ENCODE measurements around the gene PPFIBP1. TPM values are rescaled to one million over a fixed set of nuclear protein-coding genes. Genes with fewer than 3 reads are reported as not detected.

The PPFIBP1 gene
- total and polyA plus RNA-seq, 2 donors (not counting 1 experiment from before 2014, with no cell fraction given) = 3.3 to 15.0 TPM

DNA sequence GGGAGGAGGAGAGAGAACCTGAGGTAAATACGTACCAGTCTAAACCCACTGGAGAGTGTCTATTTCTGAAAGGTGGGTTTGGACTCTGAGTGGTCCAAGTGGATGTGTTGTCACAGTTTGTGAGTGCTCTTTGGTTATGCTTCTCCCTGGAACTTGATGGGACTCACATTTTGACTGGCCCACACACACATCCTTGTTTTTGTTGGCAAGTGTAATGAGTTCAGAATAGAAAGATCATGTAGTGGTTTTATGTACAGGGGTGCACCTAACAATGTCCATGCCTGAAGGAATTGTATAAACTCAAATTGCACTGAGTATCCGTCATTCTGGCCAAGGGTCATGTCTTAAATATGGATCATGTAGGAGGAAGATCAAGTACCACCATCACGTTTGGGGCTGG lies 4.8 kb downstream of the PPFIBP1 start:
- peaks cover 40% of the 10 kb centered on the region for H3K4me1 Mint-ChIP-seq

DNA sequence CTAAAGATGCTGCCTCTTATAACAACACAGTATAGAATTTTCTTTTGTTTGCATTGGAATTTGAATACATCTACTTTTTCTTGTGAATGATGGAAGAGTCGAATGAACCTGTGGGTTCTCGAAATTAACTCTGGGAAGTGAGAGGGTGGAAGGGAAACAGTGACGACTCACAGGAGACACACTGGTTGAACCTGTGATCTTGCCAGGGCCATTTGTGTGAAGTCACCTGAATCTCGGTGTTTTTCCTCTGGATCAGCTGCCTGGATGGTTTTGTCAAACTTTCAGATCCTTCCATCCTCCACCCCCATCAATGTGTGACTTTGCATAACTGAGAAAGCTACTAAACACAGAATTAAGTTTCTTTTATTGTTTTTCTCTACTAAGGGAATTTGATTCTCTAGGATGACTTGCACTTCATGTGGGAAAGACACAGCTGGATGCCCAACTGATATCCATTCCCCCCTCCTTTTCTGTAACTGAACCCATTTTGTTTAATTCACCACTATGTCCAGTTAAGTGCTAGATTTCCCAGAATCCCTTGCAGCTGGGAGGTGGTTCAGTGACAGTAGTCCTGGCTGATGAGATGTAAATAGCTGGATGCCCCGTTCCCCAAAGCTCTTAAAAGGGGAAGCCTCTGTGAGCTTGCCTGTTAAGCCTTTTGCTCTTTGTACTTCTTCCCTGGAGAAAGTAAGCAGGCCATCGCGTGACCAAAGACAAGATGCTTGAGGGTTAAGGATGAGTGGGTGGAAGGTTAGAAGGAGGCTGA lies 6.3 kb downstream of the PPFIBP1 start:
- POLR2A ChIA-PET = no interaction called here
- peak overlapping the region; percentile 43 for H3K27ac Mint-ChIP-seq

More for the DNA sequence above, 4.8 kb downstream of the PPFIBP1 start:
- Mint-ChIP-seq H3K9me3 (ENCODE audit: insufficient read depth) (no peaks in the 10 kb centered on the region), H3K4me3 (no peak overlapping the region), H3K27ac (no peak overlapping the region), H3K27me3 (no peaks in the 10 kb centered on the region)
- ATAC-seq (ENCODE audit: low read depth) (no peak), DNase-seq (no peak)
- Histone ChIP-seq H4K20me1 (ENCODE audit: control insufficient read depth, insufficient read depth, low read length, poor library complexity, severe bottlenecking) (no peaks in the 10 kb centered on the region), H3K36me3 (replicated peaks in 1 of 2; ENCODE audit: control extremely low read depth in 1 of 2, control insufficient read depth in 1 of 2, extremely low read depth in 1 of 2, insufficient read depth in 2 of 2, low read length in 1 of 2) (no peaks in the 10 kb centered on the region), H3K9me3 (ENCODE audit: control extremely low read depth in 1 of 3, control insufficient read depth in 2 of 3, insufficient read depth in 1 of 3, low read length in 2 of 3) (no peaks in the 10 kb centered on the region), H3K27me3 (replicated peaks in 1 of 4; ENCODE audit: control extremely low read depth in 1 of 4, control insufficient read depth in 3 of 4, insufficient read depth in 4 of 4, low read length in 3 of 4) (no peaks in the 10 kb centered on the region), H3K9ac (ENCODE audit: low read length) (no peak overlapping the region), H3K4me2 (replicated peaks; ENCODE audit: low read depth, low read length, poor library complexity, severe bottlenecking) (no peak overlapping the region), H2AFZ (ENCODE audit: insufficient read depth, low read depth, low read length, poor library complexity, severe bottlenecking) (no peak overlapping the region), H3K27ac (ENCODE audit: low read length in 2 of 2) (no peak overlapping the region), H3K4me3 (ENCODE audit: control extremely low read depth in 1 of 5, extremely low read depth in 1 of 5, insufficient read depth in 1 of 5, low read depth in 2 of 5, low read length in 4 of 5) (no peak overlapping the region), H3K4me1 (ENCODE audit: control insufficient read depth in 2 of 2, insufficient read depth in 2 of 2, low read length in 2 of 2) (peaks cover 33 to 37% of the 10 kb centered on the region in 2 donors), H3K79me2 (ENCODE audit: control insufficient read depth, insufficient read depth, low read length) (no peaks in the 10 kb centered on the region)
- ChIA-PET CTCF (no interaction called here), POLR2A (no interaction called here)
- WGBS (ENCODE audit: insufficient coverage) = 100% methylated on average over 2 of the region's 3 CpGs
- intact Hi-C loops (cut with micrococcal nuclease) = loop anchor here (10.0 kb wide), 1 partner anchor 256 kb away; the partner anchor contains the start of genes KLHL42 and MANSC4
- TF ChIP-seq, protein P1, sequence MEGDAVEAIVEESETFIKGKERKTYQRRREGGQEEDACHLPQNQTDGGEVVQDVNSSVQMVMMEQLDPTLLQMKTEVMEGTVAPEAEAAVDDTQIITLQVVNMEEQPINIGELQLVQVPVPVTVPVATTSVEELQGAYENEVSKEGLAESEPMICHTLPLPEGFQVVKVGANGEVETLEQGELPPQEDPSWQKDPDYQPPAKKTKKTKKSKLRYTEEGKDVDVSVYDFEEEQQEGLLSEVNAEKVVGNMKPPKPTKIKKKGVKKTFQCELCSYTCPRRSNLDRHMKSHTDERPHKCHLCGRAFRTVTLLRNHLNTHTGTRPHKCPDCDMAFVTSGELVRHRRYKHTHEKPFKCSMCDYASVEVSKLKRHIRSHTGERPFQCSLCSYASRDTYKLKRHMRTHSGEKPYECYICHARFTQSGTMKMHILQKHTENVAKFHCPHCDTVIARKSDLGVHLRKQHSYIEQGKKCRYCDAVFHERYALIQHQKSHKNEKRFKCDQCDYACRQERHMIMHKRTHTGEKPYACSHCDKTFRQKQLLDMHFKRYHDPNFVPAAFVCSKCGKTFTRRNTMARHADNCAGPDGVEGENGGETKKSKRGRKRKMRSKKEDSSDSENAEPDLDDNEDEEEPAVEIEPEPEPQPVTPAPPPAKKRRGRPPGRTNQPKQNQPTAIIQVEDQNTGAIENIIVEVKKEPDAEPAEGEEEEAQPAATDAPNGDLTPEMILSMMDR (IDR thresholded peaks at IDR 0.05) = no peak
- TF ChIP-seq EZH2 (IDR thresholded peaks at IDR 0.05; ENCODE audit: borderline replicate concordance, insufficient read depth, low read depth, low read length, poor library complexity, severe bottlenecking) = no peak

More for the DNA sequence above, 6.3 kb downstream of the PPFIBP1 start:
- H2AFZ ChIP-seq (ENCODE audit: insufficient read depth, low read depth, low read length, poor library complexity, severe bottlenecking) = peak overlapping the region; percentile 3
- H3K4me3 Mint-ChIP-seq = no peak overlapping the region
- H3K4me1 Mint-ChIP-seq = peaks cover 40% of the 10 kb centered on the region
- H3K4me3 ChIP-seq (ENCODE audit: control extremely low read depth in 1 of 5, extremely low read depth in 1 of 5, insufficient read depth in 1 of 5, low read depth in 2 of 5, low read length in 4 of 5) = no peak overlapping the region
- no peaks in the 10 kb centered on the region for H4K20me1 ChIP-seq (ENCODE audit: control insufficient read depth, insufficient read depth, low read length, poor library complexity, severe bottlenecking)
- 50% methylated on average over 5 of the region's 7 CpGs for WGBS (ENCODE audit: insufficient coverage)
- H3K4me1 ChIP-seq (ENCODE audit: control insufficient read depth in 2 of 2, insufficient read depth in 2 of 2, low read length in 2 of 2) = peaks cover 39 to 42% of the 10 kb centered on the region in 2 donors
- intact Hi-C loops (cut with micrococcal nuclease) = no loop called here
- H3K27me3 Mint-ChIP-seq = no peaks in the 10 kb centered on the region
- no peak overlapping the region for H3K9ac ChIP-seq (ENCODE audit: low read length)
- ATAC-seq (ENCODE audit: low read depth) (no peak), DNase-seq (no peak)
- H3K4me2 ChIP-seq (replicated peaks; ENCODE audit: low read depth, low read length, poor library complexity, severe bottlenecking) = no peak overlapping the region
- H3K79me2 ChIP-seq (ENCODE audit: control insufficient read depth, insufficient read depth, low read length) = no peaks in the 10 kb centered on the region
- no peaks in the 10 kb centered on the region for H3K36me3 ChIP-seq (replicated peaks in 1 of 2; ENCODE audit: control extremely low read depth in 1 of 2, control insufficient read depth in 1 of 2, extremely low read depth in 1 of 2, insufficient read depth in 2 of 2, low read length in 1 of 2)
- no peaks in the 10 kb centered on the region for H3K27me3 ChIP-seq (replicated peaks in 1 of 4; ENCODE audit: control extremely low read depth in 1 of 4, control insufficient read depth in 3 of 4, insufficient read depth in 4 of 4, low read length in 3 of 4)
- H3K27ac ChIP-seq (ENCODE audit: low read length in 2 of 2) = peak overlapping the region in 1 of 2 donors; percentile 34
- no peaks in the 10 kb centered on the region for H3K9me3 Mint-ChIP-seq (ENCODE audit: insufficient read depth)
- no peaks in the 10 kb centered on the region for H3K9me3 ChIP-seq (ENCODE audit: control extremely low read depth in 1 of 3, control insufficient read depth in 2 of 3, insufficient read depth in 1 of 3, low read length in 2 of 3)
- no peak for TF ChIP-seq EZH2 (IDR thresholded peaks at IDR 0.05; ENCODE audit: borderline replicate concordance, insufficient read depth, low read depth, low read length, poor library complexity, severe bottlenecking)
- TF ChIP-seq, protein P1 (IDR thresholded peaks at IDR 0.05) = no peak
- CTCF ChIA-PET = no interaction called here
